ENCODE measurements around the gene ZNF654.
"Not testable (repeated sequence)": the region's sequence is repeated elsewhere in the genome, so short reads cannot be mapped to it uniquely, and the experiment has no call there.

The ZNF654 gene

GRCh38 chr3:88117683-88118082 lies 58.6 kb downstream of the ZNF654 start:
- no peak overlapping the region for H3K4me3 ChIP-seq (ENCODE audit: low read depth, low read length)
- TF ChIP-seq MAX (IDR thresholded peaks at IDR 0.05; ENCODE audit: low read depth, low read length) (no peak), MYC (IDR thresholded peaks at IDR 0.05; ENCODE audit: low read depth, low read length) (no peak), CTCF (IDR thresholded peaks at IDR 0.05; ENCODE audit: low read depth, low read length) (no peak)
- DNase-seq (ENCODE audit: low read depth) = no peak

- not testable (repeated sequence) for H3K4me3 ChIP-seq (ENCODE audit: low read depth, low read length); DNase-seq (ENCODE audit: low read depth)
These were observed 59.5 kb downstream of the ZNF654 start for GRCh38 chr3:88118603-88119002.

GRCh38 chr3:88123526-88123925 lies 64.5 kb downstream of the ZNF654 start:
- H3K4me3 ChIP-seq (ENCODE audit: low read depth, low read length) = no peak overlapping the region
- TF ChIP-seq MAX (IDR thresholded peaks at IDR 0.05; ENCODE audit: low read depth, low read length) = no peak
- no peak for TF ChIP-seq MYC (IDR thresholded peaks at IDR 0.05; ENCODE audit: low read depth, low read length)
- no peak for TF ChIP-seq CTCF (IDR thresholded peaks at IDR 0.05; ENCODE audit: low read depth, low read length)
- no peak for TF ChIP-seq POLR2A (IDR thresholded peaks at IDR 0.05; ENCODE audit: extremely low read depth, insufficient read length)
- DNase-seq (ENCODE audit: low read depth) = no peak

- H3K4me3 ChIP-seq (ENCODE audit: low read depth, low read length) = no peak overlapping the region
- DNase-seq (ENCODE audit: low read depth) = no peak
- TF ChIP-seq MYC (IDR thresholded peaks at IDR 0.05; ENCODE audit: low read depth, low read length) (no peak), CTCF (IDR thresholded peaks at IDR 0.05; ENCODE audit: low read depth, low read length) (no peak), MAX (IDR thresholded peaks at IDR 0.05; ENCODE audit: low read depth, low read length) (no peak), POLR2A (IDR thresholded peaks at IDR 0.05; ENCODE audit: extremely low read depth, insufficient read length) (no peak)
These were observed 72.6 kb downstream of the ZNF654 start for GRCh38 chr3:88131695-88132094.

GRCh38 chr3:88132894-88133293 lies 73.8 kb downstream of the ZNF654 start:
- TF ChIP-seq MAX (IDR thresholded peaks at IDR 0.05; ENCODE audit: low read depth, low read length) (no peak), POLR2A (IDR thresholded peaks at IDR 0.05; ENCODE audit: extremely low read depth, insufficient read length) (no peak), CTCF (IDR thresholded peaks at IDR 0.05; ENCODE audit: low read depth, low read length) (no peak), MYC (IDR thresholded peaks at IDR 0.05; ENCODE audit: low read depth, low read length) (no peak)
- no peak overlapping the region for H3K4me3 ChIP-seq (ENCODE audit: low read depth, low read length)
- DNase-seq (ENCODE audit: low read depth) = no peak

GRCh38 chr3:88133711-88134263 lies 74.7 kb downstream of the ZNF654 start:
- no peak for DNase-seq (ENCODE audit: low read depth)
- no peak overlapping the region for H3K4me3 ChIP-seq (ENCODE audit: low read depth, low read length)
- TF ChIP-seq POLR2A (IDR thresholded peaks at IDR 0.05; ENCODE audit: extremely low read depth, insufficient read length) (no peak), MAX (IDR thresholded peaks at IDR 0.05; ENCODE audit: low read depth, low read length) (no peak), MYC (IDR thresholded peaks at IDR 0.05; ENCODE audit: low read depth, low read length) (no peak), CTCF (IDR thresholded peaks at IDR 0.05; ENCODE audit: low read depth, low read length) (no peak)
